K562 (cell line): ENCODE measurements around the gene ZG16B. TPM values are rescaled to one million over a fixed set of nuclear protein-coding genes. Genes with fewer than 3 reads are reported as not detected.

Experiments used
- ATAC-seq: fragments of 200-7000 bp; cut with Tn5 transposase; 3 replicates; pipeline ENCODE4 v1.9.1; 2020; ENCODE audit warnings: moderate library complexity
- BruUV-seq: library from RNA; stranded (reverse); fragments of 400-500 nt; replicated peaks from 2 replicates; lab custom pipeline; 2021; lab: Mats Ljungman, UMichigan
- CTCF ChIA-PET: fragments of 300-600 bp; formaldehyde crosslinking; extraction: SDS; loops from one replicate; lab custom pipeline; 2021; ENCODE audit warnings: low intra/inter-chr PET ratio; lab: Yijun Ruan, JAX
- POLR2A ChIA-PET: fragments of 300-600, 350-650 bp; sonication (Branson Sonifier 250); formaldehyde crosslinking; extraction: SDS; loops from one replicate; lab custom pipeline; 2021; ENCODE audit warnings: antibody characterized with exemption, inconsistent platforms; lab: Yijun Ruan, JAX
- DNase-seq, 4 experiments: peaks; one replicate each; pipeline versions ENCODE4 v3.0.0 to v3.0.0-alpha.2; 2011 to 2018; ENCODE audit warnings: low spot score in 3 of 4, mixed read lengths in 3 of 4; ENCODE audit errors: extremely low read depth in 1 of 4
- FAIRE-seq: peaks from 2 replicates; lab custom pipeline; 2011; peaks lifted over from hg19 to GRCh38; lab: Jason Lieb, UNC
- H2AFZ ChIP-seq: 2 replicates; pipeline ENCODE4 v1.6.0; 2011; ENCODE audit warnings: low read depth, low read length, control low read depth, inconsistent platforms
- H3K27ac ChIP-seq: fragments of 200-600 bp; 3 replicates; pipeline ENCODE4 v1.8.0; 2011; ENCODE audit warnings: low read depth, mild to moderate bottlenecking, control low read depth, inconsistent platforms, low read length, moderate library complexity, mixed read lengths; ENCODE audit errors: extremely low read depth
- H3K27me3 ChIP-seq, 2 experiments: fragments of 300-600 bp in 1 of 2; 2 replicates in 1 of 2; 3 replicates in 1 of 2; pipeline versions ENCODE4 v1.6.0 to v1.8.0; 2011; ENCODE audit warnings: inconsistent platforms in 2 of 2, low read length in 2 of 2, mild to moderate bottlenecking in 1 of 2, mixed read lengths in 1 of 2, moderate library complexity in 1 of 2; ENCODE audit not compliant: control insufficient read depth in 2 of 2, insufficient read depth in 2 of 2
- H3K36me3 ChIP-seq: fragments of 300-600 bp; 3 replicates; pipeline ENCODE4 v1.8.0; 2011; ENCODE audit warnings: mild to moderate bottlenecking, low read length, inconsistent platforms; ENCODE audit not compliant: control insufficient read depth, insufficient read depth
- H3K4me1 ChIP-seq, 2 experiments: fragments of 200-600 bp in 1 of 2; replicated peaks in 1 of 2; 2 replicates in 1 of 2; 3 replicates in 1 of 2; pipeline versions ENCODE4 v1.5.1 to v1.8.0; 2011; ENCODE audit warnings: inconsistent platforms in 2 of 2, low read length in 2 of 2, mild to moderate bottlenecking in 1 of 2, mixed read lengths in 1 of 2, moderate library complexity in 1 of 2; ENCODE audit not compliant: control insufficient read depth in 2 of 2, insufficient read depth in 2 of 2
- H3K4me2 ChIP-seq: 2 replicates; pipeline ENCODE4 v1.6.1; 2011; ENCODE audit warnings: low read length, control low read depth, inconsistent platforms, mixed read lengths; ENCODE audit not compliant: insufficient read depth
- H3K4me3 ChIP-seq: fragments of 200-600 bp; sonication (generic), shearing (Covaris generic); 2 replicates; pipeline ENCODE4 v1.5.1; 2016; ENCODE audit warnings: control low read depth, inconsistent platforms
- H3K79me2 ChIP-seq: fragments of 200-600 bp; 3 replicates; pipeline ENCODE4 v1.8.0; 2011; ENCODE audit warnings: low read length, inconsistent platforms; ENCODE audit not compliant: control insufficient read depth, insufficient read depth
- H3K9ac ChIP-seq, 2 experiments: 2 replicates each; pipeline versions ENCODE4 v1.6.0 to v1.6.1; 2011; ENCODE audit warnings: low read depth in 2 of 2, low read length in 2 of 2, control low read depth in 1 of 2, inconsistent platforms in 1 of 2, mild to moderate bottlenecking in 1 of 2, mixed read lengths in 1 of 2; ENCODE audit not compliant: insufficient read depth in 1 of 2
- H3K9me1 ChIP-seq: one replicate; pipeline ENCODE4 v1.6.0; 2011; ENCODE audit warnings: inconsistent platforms, mild to moderate bottlenecking, low read length, moderate library complexity; ENCODE audit not compliant: control insufficient read depth, insufficient read depth
- H3K9me3 ChIP-seq: replicated peaks from 2 replicates; pipeline ENCODE4 v1.5.1; 2011; ENCODE audit warnings: low read depth, low read length, inconsistent platforms; ENCODE audit not compliant: control insufficient read depth, insufficient read depth
- H4K20me1 ChIP-seq: replicated peaks from 2 replicates; pipeline ENCODE4 v1.6.1; 2011; ENCODE audit warnings: low read length, inconsistent platforms, mixed read lengths; ENCODE audit not compliant: control insufficient read depth, insufficient read depth
- BRD4 ChIP-seq: fragments of 200-600 bp; sonication (generic); IDR thresholded peaks from 2 replicates; pipeline ENCODE4 v1.6.1; 2017; ENCODE audit warnings: inconsistent platforms
- CREM ChIP-seq: IDR thresholded peaks from 2 replicates; pipeline ENCODE4 v1.6.1; 2014; ENCODE audit warnings: antibody characterized with exemption, low read depth
- MAFG ChIP-seq: fragments of 450-650 bp; conservative IDR thresholded peaks from 2 replicates; pipeline ENCODE4 v1.6.1; 2016; ENCODE audit warnings: missing genetic modification characterization, missing compliant biosample characterization
- NBN ChIP-seq: fragments of 450-650 bp; IDR thresholded peaks from 2 replicates; pipeline ENCODE4 v1.6.1; 2016; ENCODE audit warnings: low read depth, mild to moderate bottlenecking
- SAFB2 ChIP-seq: fragments of 200-400 bp; formaldehyde crosslinking; IDR thresholded peaks from 2 replicates; pipeline ENCODE4 v1.6.1; 2018; ENCODE audit warnings: borderline replicate concordance, low read length, low read depth, moderate library complexity; ENCODE audit not compliant: severe bottlenecking
- ZBTB17 ChIP-seq: fragments of 450-650 bp; formaldehyde crosslinking; IDR thresholded peaks from 2 replicates; pipeline ENCODE4 v1.4.0; 2020; ENCODE audit warnings: mild to moderate bottlenecking
- ZNF436 ChIP-seq: fragments of 250-450, 450-650 bp; sonication (Bioruptor Pico); formaldehyde crosslinking; IDR thresholded peaks from 2 replicates; pipeline ENCODE4 v1.7.0; 2020; ENCODE audit warnings: mild to moderate bottlenecking
- WGBS: fragments of 100-300 bp; shearing (Covaris generic); methylation state at CpG from one replicate; pipeline ENCODE4 v1.1.6; 2016; ENCODE audit warnings: low coverage, mixed read lengths; ENCODE audit not compliant: insufficient coverage; ENCODE audit errors: missing lambda C conversion rate; 5-methylcytosine and 5-hydroxymethylcytosine counted together
- in situ Hi-C: fragments of 300-500 bp; cut with MboI; formaldehyde crosslinking; loops from 4 replicates; pipeline ENCODE4 v1.15.0; 2018; ENCODE audit warnings: inconsistent platforms, mixed read lengths
- intact Hi-C: fragments of 100-400 bp; cut with micrococcal nuclease; formaldehyde crosslinking; loops from 2 replicates; pipeline ENCODE4 v1.14.2; 2022
- polyA plus RNA-seq, 8 experiments: library from polyadenylated mRNA; depleted of rRNA in 4 of 8; stranded (reverse) in 5 of 8; unstranded in 3 of 8; fragments of >200 nt; fragmentation: Nextera tagmentation in 2 of 8; fragmentation: Illumina TruSeq in 1 of 8; extraction: Ambion mirVana in 2 of 8; extraction: Trizol in 1 of 8; gene quantifications; 2 replicates each; pipeline versions ENCODE4 v1.2.1 to v1.2.3, GENCODE V29; 2011 to 2014; ENCODE audit warnings: inconsistent platforms in 1 of 8, missing spikeins in 1 of 8
- total RNA-seq, 7 experiments: library from RNA; depleted of rRNA in 6 of 7; stranded (reverse); fragments of >200 nt in 6 of 7; fragmentation: Illumina TruSeq in 2 of 7; extraction: Trizol in 2 of 7; gene quantifications; 2 replicates each; pipeline versions ENCODE4 v1.2.1 to v1.2.3, GENCODE V29; 2011 to 2021; ENCODE audit warnings: low replicate concordance in 1 of 7

ZG16B gene
- total and polyA plus RNA-seq, 9 of the 15 experiments (the other 6 are each of a cell fraction or from before 2014, with no cell fraction given): 0.25 to 0.43 (median 0.34) TPM; not detected in 5

GRCh38 chr16:2814551-2815298 is 15.4 kb upstream of the ZG16B start:
- peak overlapping the region in 1 of 2 experiments; percentile 59; a peak in 1 of 4 replicates for H3K9ac ChIP-seq
- TF ChIP-seq MAFG (tag): no peak
- no peak for TF ChIP-seq BRD4
- TF ChIP-seq NBN: no peak
- TF ChIP-seq CREM: no peak
- no peak for TF ChIP-seq SAFB2
- no peak for TF ChIP-seq ZNF436 (CRISPR knock-in tag)
- no peak for TF ChIP-seq ZBTB17 (CRISPR knock-in tag)
- TF ChIP-seq, all 486 proteins: peak for 0
- H3K4me2 ChIP-seq: no peak overlapping the region
- no peak for ATAC-seq
- H4K20me1 ChIP-seq: no peaks in the 10 kb centered on the region
- no peaks in the 10 kb centered on the region for H3K9me3 ChIP-seq
- in situ Hi-C loops: no loop called here
- no peak overlapping the region for H2AFZ ChIP-seq
- WGBS: 65% methylated on average over 20 of the region's 20 CpGs
- no peak overlapping the region for H3K27ac ChIP-seq
- peaks cover 0 to 15% of the 10 kb centered on the region in 2 experiments; a peak in 2 of 5 replicates for H3K27me3 ChIP-seq
- no TSS peak for BruUV-seq
- H3K9me1 ChIP-seq: no peaks in the 10 kb centered on the region
- H3K36me3 ChIP-seq: peaks cover 16% of the 10 kb centered on the region; the same call in 2 of the 3 replicates
- H3K4me3 ChIP-seq: no peak overlapping the region
- peaks cover 17 to 52% of the 10 kb centered on the region in 2 experiments; a peak in 4 of 5 replicates for H3K4me1 ChIP-seq
- intact Hi-C loops: loop anchor here (5.0 kb wide), 1 partner anchor 37 kb away; the partner anchor contains the start of gene ELOB
- CTCF ChIA-PET: no interaction called here
- H3K79me2 ChIP-seq: peaks cover 28% of the 10 kb centered on the region
- no peak for FAIRE-seq
- POLR2A ChIA-PET: interaction anchor here (0.6 kb wide), 1 partner anchor 110 kb away, joined by 3 read pairs; no protein-coding TSS in a partner anchor
- DNase-seq: no peak
